GM18505 (cell line): Measurements from ENCODE around the gene FAM25G.

Experiments
- ATAC-seq: cut with Tn5 transposase; IDR thresholded peaks from one replicate; pipeline ENCODE4 v1.9.1; 2021; ENCODE audit not compliant: unreplicated experiment
- POLR2A ChIP-seq: IDR thresholded peaks from 4 replicates; pipeline ENCODE4 v1.6.1; 2011; ENCODE audit warnings: borderline replicate concordance; ENCODE audit not compliant: insufficient read depth, insufficient read length; ENCODE audit errors: extremely low read depth

The FAM25G gene

DNA sequence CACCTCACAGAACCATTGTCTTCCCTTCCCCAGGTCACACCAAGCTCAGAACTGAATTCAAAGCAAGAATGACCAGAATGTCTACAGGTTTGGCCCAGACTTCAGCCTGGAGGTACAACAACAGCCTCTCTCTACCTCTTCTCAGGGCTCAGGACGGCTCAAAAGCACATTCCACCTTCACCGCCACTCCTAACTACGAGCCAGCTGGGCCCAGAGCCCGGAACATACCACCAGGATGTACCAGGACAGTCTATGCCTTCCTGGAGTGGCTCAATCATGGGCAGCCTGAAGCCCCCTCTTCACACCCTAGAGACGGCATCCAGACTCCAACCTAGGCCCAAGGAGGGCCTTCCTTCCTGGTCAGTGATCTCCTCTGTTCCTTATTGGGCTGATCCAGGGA lies 49.1 kb downstream of the FAM25G start:
- no peak for ATAC-seq
- no peak for TF ChIP-seq POLR2A

DNA sequence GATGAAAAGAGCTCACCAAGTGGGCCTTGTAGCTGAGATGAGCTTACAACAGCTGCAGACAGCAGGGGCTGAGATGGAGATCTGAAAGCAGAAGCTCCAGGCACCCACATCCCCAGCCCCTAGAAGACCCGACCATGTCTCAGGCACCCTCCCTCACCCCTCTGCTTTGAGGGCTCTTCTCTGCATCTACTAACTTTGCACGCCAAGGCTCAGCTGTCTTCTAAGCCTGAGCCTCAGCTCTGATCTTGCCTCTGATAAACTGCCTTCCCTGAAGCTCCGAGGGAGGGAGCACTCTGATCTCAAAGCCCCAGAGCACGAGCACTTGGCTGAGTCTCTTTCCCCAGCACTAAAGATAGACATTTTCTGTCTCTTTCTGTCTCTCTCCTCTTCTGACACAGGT lies 49.6 kb downstream of the FAM25G start:
- no peak for ATAC-seq
- no peak for TF ChIP-seq POLR2A

DNA sequence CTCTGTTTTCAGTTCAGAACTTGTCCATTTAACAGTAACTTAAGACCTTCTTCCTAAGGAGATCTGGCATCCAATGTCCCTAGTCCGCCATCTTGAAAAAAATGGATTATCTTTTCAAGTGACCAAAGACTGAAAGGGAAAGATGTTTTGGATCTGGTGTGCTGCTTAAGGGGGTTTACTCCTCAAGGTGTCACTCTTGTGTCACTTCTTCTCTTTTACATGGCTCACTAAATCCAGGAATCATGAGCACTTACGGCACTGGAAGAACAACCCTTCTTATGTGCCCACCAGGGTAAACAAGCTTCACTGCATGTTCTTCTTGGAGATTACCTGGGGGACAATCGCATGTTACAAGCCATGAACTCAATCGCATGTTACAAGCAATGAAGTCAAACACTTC lies 51.3 kb downstream of the FAM25G start:
- TF ChIP-seq POLR2A = no peak
- no peak for ATAC-seq

GRCh38 chr10:47438857-47439474 lies 52.5 kb downstream of the FAM25G start:
- TF ChIP-seq POLR2A = no peak
- ATAC-seq = no peak
